ENCODE data around the gene RNLS.

DNA sequence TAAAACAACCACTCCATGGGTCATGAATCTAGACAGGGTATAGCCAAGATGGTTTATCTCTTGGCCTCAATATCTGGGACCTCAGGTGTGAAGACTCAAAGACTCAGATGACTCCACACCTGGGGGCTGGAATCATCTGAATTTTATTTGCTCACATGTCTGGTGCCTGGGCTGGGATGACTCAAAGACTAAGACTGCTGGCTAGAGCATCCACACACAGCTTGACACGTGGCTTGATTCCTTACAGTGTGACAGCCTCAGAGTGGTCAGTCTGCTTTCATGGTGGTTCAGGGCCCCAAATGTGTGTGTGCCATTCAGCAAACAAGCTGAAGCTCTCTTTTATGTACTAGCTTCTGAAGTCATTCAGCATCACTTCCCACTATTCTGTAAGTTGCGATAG is 333.7 kb downstream of the RNLS start:
- TF ChIP-seq TP53 (CRISPR knock-in tag; IDR thresholded peaks at IDR 0.05) (no peak), PHF8 (IDR thresholded peaks at IDR 0.05; ENCODE audit: borderline replicate concordance, low read depth) (no peak), MAX (IDR thresholded peaks at IDR 0.05) (no peak), ELK1 (IDR thresholded peaks at IDR 0.05; ENCODE audit: low read depth, low read length) (no peak), RAD21 (conservative IDR thresholded peaks at IDR 0.05 in 1 of 2, IDR thresholded peaks at IDR 0.05 in 1 of 2) (no peak), POLR2A (IDR thresholded peaks at IDR 0.05; ENCODE audit: low read length) (no peak), MYC (IDR thresholded peaks at IDR 0.05; ENCODE audit: borderline replicate concordance, low read length) (no peak), RNF2 (IDR thresholded peaks at IDR 0.05; ENCODE audit: borderline replicate concordance, low read depth) (no peak)
- TF ChIP-seq, protein P1, sequence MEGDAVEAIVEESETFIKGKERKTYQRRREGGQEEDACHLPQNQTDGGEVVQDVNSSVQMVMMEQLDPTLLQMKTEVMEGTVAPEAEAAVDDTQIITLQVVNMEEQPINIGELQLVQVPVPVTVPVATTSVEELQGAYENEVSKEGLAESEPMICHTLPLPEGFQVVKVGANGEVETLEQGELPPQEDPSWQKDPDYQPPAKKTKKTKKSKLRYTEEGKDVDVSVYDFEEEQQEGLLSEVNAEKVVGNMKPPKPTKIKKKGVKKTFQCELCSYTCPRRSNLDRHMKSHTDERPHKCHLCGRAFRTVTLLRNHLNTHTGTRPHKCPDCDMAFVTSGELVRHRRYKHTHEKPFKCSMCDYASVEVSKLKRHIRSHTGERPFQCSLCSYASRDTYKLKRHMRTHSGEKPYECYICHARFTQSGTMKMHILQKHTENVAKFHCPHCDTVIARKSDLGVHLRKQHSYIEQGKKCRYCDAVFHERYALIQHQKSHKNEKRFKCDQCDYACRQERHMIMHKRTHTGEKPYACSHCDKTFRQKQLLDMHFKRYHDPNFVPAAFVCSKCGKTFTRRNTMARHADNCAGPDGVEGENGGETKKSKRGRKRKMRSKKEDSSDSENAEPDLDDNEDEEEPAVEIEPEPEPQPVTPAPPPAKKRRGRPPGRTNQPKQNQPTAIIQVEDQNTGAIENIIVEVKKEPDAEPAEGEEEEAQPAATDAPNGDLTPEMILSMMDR (IDR thresholded peaks at IDR 0.05), result no peak
